Vagina (tissue), 2 donors: Measurements from ENCODE around the gene PRDM7.

Experiments used
- CTCF ChIP-seq, 3 experiments: fragments of 450-650 bp in 2 of 3; fragments of 200-600 bp in 1 of 3; sonication (generic) in 1 of 3; IDR thresholded peaks; one replicate each; pipeline ENCODE4 v1.5.1; 2017 to 2019; ENCODE audit warnings: antibody characterized with exemption in 3 of 3, mild to moderate bottlenecking in 2 of 3, moderate library complexity in 2 of 3
- POLR2AphosphoS5 ChIP-seq, 2 donors: sonication (generic); formaldehyde crosslinking; IDR thresholded peaks; one replicate each; pipeline ENCODE4 v1.9.0; 2017; ENCODE audit warnings: antibody characterized with exemption in 2 of 2, mild to moderate bottlenecking in 2 of 2, low read depth in 1 of 2; ENCODE audit not compliant: insufficient read depth in 1 of 2

GRCh38 chr16:90009172-90009899 lies 67.8 kb downstream of the PRDM7 start:
- TF ChIP-seq POLR2AphosphoS5 (IDR thresholded peaks at IDR 0.05; ENCODE audit: insufficient read depth in 1 of 2, low read depth in 1 of 2) (no peak), CTCF (IDR thresholded peaks at IDR 0.05) (no peak)
